Fibroblast of lung (primary cell): ENCODE measurements around the gene SPOCK1. TPM values are rescaled to one million over a fixed set of nuclear protein-coding genes. Genes with fewer than 3 reads are reported as not detected.
"Not testable (repeated sequence)": the region's sequence is repeated elsewhere in the genome, so short reads cannot be mapped to it uniquely, and the experiment has no call there.

Experiments
- DNase-seq, 2 donors: peaks; one replicate each; pipeline versions ENCODE4 v3.0.0 to v3.0.0-alpha.2; 2010; ENCODE audit warnings: low read depth in 2 of 2
- H2AFZ ChIP-seq: 2 replicates; pipeline ENCODE4 v1.5.1; 2012; ENCODE audit warnings: low read length, control low read depth, inconsistent platforms
- H3K27ac ChIP-seq: 2 replicates; pipeline ENCODE4 v1.5.1; 2011; ENCODE audit warnings: low read length, control low read depth; ENCODE audit not compliant: insufficient read depth
- H3K27me3 ChIP-seq: 2 replicates; pipeline ENCODE4 v1.5.1; 2011; ENCODE audit warnings: mild to moderate bottlenecking, low read length; ENCODE audit not compliant: control insufficient read depth, insufficient read depth
- H3K36me3 ChIP-seq: 2 replicates; pipeline ENCODE4 v1.5.1; 2011; ENCODE audit warnings: low read length; ENCODE audit not compliant: control insufficient read depth, insufficient read depth
- H3K4me1 ChIP-seq: 2 replicates; pipeline ENCODE4 v1.5.1; 2011; ENCODE audit warnings: low read length; ENCODE audit not compliant: control insufficient read depth, insufficient read depth; ENCODE audit errors: extremely low read depth
- H3K4me2 ChIP-seq: 2 replicates; pipeline ENCODE4 v1.5.1; 2011; ENCODE audit warnings: low read length, control low read depth; ENCODE audit not compliant: insufficient read depth; ENCODE audit errors: extremely low read depth
- H3K4me3 ChIP-seq, 4 experiments: fragments of 200-600 bp in 1 of 4; sonication (generic) in 1 of 4; replicated peaks in 1 of 4; 2 replicates each; pipeline ENCODE4 v1.5.1; 2011 to 2016; ENCODE audit warnings: low read length in 4 of 4, low read depth in 3 of 4, mild to moderate bottlenecking in 3 of 4, control low read depth in 2 of 4, inconsistent platforms in 1 of 4, mixed read lengths in 1 of 4; ENCODE audit not compliant: insufficient read depth in 1 of 4; ENCODE audit errors: control extremely low read depth in 1 of 4
- H3K79me2 ChIP-seq: 2 replicates; pipeline ENCODE4 v1.5.1; 2012; ENCODE audit warnings: mild to moderate bottlenecking, low read length, inconsistent platforms; ENCODE audit not compliant: control insufficient read depth, insufficient read depth
- H3K9ac ChIP-seq: 2 replicates; pipeline ENCODE4 v1.5.1; 2011; ENCODE audit warnings: mild to moderate bottlenecking, low read length, control low read depth; ENCODE audit not compliant: insufficient read depth
- H3K9me3 ChIP-seq: 2 replicates; pipeline ENCODE4 v1.5.1; 2012; ENCODE audit warnings: low read depth, low read length; ENCODE audit not compliant: control insufficient read depth, insufficient read depth
- H4K20me1 ChIP-seq: 2 replicates; pipeline ENCODE4 v1.5.1; 2011; ENCODE audit warnings: low read length; ENCODE audit not compliant: control insufficient read depth, insufficient read depth; ENCODE audit errors: extremely low read depth
- EZH2 ChIP-seq: IDR thresholded peaks from 2 replicates; pipeline ENCODE4 v1.5.1; 2012; ENCODE audit warnings: low read length, control low read depth, mild to moderate bottlenecking; ENCODE audit errors: missing control alignments
- polyA plus RNA-seq, 2 donors: library from polyadenylated mRNA; depleted of rRNA in 1 of 2; stranded (reverse) in 1 of 2; unstranded in 1 of 2; fragments of >200 nt; gene quantifications; 2 replicates each; pipeline ENCODE4 v1.2.1, GENCODE V29; 2011 to 2012; ENCODE audit warnings: missing spikeins in 1 of 2
- total RNA-seq: library from RNA; depleted of rRNA; stranded (reverse); fragments of >200 nt; gene quantifications from 2 replicates; pipeline ENCODE4 v1.2.1, GENCODE V29; 2014
- TF ChIP-seq, protein P1 (sequence below), 2 donors: IDR thresholded peaks in 1 of 2; conservative IDR thresholded peaks in 1 of 2; 1 replicate in 1 of 2; 2 replicates in 1 of 2; pipeline ENCODE4 v1.5.1; 2011 to 2012; ENCODE audit warnings: low read length in 2 of 2, control low read depth in 1 of 2, inconsistent platforms in 1 of 2, low read depth in 1 of 2, mild to moderate bottlenecking in 1 of 2

SPOCK1 gene
- total and polyA plus RNA-seq, 2 donors (not counting 1 experiment from before 2014, with no cell fraction given) = 11.1 to 34.9 TPM

- Histone ChIP-seq H2AFZ (no peak overlapping the region), H3K4me2 (no peak overlapping the region), H3K36me3 (no peaks in the 10 kb centered on the region), H4K20me1 (no peaks in the 10 kb centered on the region), H3K79me2 (no peaks in the 10 kb centered on the region), H3K27ac (no peak overlapping the region), H3K9me3 (no peaks in the 10 kb centered on the region), H3K9ac (no peak overlapping the region), H3K4me3 (no peak overlapping the region), H3K4me1 (no peaks in the 10 kb centered on the region), H3K27me3 (no peaks in the 10 kb centered on the region)
- TF ChIP-seq, protein P1, sequence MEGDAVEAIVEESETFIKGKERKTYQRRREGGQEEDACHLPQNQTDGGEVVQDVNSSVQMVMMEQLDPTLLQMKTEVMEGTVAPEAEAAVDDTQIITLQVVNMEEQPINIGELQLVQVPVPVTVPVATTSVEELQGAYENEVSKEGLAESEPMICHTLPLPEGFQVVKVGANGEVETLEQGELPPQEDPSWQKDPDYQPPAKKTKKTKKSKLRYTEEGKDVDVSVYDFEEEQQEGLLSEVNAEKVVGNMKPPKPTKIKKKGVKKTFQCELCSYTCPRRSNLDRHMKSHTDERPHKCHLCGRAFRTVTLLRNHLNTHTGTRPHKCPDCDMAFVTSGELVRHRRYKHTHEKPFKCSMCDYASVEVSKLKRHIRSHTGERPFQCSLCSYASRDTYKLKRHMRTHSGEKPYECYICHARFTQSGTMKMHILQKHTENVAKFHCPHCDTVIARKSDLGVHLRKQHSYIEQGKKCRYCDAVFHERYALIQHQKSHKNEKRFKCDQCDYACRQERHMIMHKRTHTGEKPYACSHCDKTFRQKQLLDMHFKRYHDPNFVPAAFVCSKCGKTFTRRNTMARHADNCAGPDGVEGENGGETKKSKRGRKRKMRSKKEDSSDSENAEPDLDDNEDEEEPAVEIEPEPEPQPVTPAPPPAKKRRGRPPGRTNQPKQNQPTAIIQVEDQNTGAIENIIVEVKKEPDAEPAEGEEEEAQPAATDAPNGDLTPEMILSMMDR (conservative IDR thresholded peaks at IDR 0.05 in 1 of 2, IDR thresholded peaks at IDR 0.05 in 1 of 2; ENCODE audit: low read depth in 1 of 2, low read length in 2 of 2) = no peak
- TF ChIP-seq EZH2 = no peak
- no peak for DNase-seq
Observed at GRCh38 chr5:136963504-136963903, 535.6 kb downstream of the SPOCK1 start.

DNA sequence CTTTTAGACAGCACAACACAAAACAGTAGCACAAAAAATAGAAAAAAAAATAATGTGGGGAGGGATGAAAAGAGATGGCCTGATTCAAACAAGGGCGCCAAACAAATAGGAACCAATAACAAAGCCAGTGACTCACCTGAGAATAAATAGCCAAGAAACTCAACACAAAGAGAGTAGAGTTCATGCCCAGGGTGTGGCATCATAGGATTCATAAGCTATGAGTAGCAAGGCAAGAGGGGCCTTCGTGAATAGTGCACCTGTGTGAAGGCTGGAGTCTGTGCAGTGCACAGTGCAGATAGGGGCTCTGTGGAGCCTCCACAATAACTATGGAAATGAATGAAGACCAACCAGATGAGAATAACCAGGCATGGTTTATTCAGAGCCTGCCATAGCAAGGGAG, 541.7 kb downstream of the SPOCK1 start:
- no peaks in the 10 kb centered on the region for H3K27me3 ChIP-seq
- H3K4me1 ChIP-seq = no peaks in the 10 kb centered on the region
- no peak overlapping the region for H3K27ac ChIP-seq
- no peaks in the 10 kb centered on the region for H4K20me1 ChIP-seq
- H3K9me3 ChIP-seq = no peaks in the 10 kb centered on the region
- no peaks in the 10 kb centered on the region for H3K79me2 ChIP-seq
- no peak overlapping the region for H3K4me3 ChIP-seq
- H3K4me2 ChIP-seq = no peak overlapping the region
- DNase-seq = no peak
- H3K36me3 ChIP-seq = no peaks in the 10 kb centered on the region
- H2AFZ ChIP-seq = no peak overlapping the region
- TF ChIP-seq EZH2 = no peak
- TF ChIP-seq, protein P1 (conservative IDR thresholded peaks at IDR 0.05 in 1 of 2, IDR thresholded peaks at IDR 0.05 in 1 of 2; ENCODE audit: low read depth in 1 of 2, low read length in 2 of 2) = no peak
- no peak overlapping the region for H3K9ac ChIP-seq

- H3K27me3 ChIP-seq, H3K36me3 ChIP-seq, H3K79me2 ChIP-seq, H4K20me1 ChIP-seq, DNase-seq, H3K9me3 ChIP-seq, H3K4me2 ChIP-seq, H3K4me1 ChIP-seq, H3K4me3 ChIP-seq, H3K9ac ChIP-seq, H2AFZ ChIP-seq, H3K27ac ChIP-seq: not testable (repeated sequence)
Observed at GRCh38 chr5:136954142-136954541, 545.0 kb downstream of the SPOCK1 start.

DNA sequence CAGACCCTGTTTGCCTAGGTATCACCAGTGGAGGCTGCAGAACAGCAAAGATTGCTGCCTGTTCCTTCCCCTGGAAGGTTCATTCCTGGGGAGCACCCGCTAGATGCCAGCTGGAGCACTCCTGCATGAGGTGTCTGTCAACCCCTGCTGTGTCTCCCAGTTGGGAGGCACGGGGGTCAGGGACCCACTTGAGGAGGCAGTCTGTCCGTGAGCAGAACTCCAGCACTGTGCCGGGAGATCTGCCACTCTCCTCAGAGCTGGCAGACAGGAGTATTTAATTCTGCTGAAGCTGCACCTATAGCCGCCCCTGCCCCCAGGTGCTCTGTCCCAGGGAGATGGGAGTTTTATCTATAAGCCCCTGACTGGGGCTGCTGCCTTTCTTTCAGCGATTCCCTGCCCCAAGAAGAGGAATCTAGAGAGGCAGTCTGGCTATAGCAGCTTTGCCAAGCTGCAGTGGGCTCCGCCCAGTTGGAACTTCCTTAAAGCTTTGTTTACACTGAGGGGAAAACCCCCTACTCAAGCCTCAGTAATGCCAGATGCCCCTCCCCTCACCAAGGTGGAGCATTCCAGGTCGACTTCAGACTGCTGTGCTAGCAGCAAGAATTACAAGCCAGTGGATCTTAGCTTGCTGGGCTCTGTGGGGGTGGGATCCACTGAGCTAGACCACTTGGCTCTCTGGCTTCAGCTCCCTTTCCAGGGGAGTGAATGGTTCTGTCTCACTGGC, 545.6 kb downstream of the SPOCK1 start:
- not testable (repeated sequence) for H3K4me2 ChIP-seq, H3K9ac ChIP-seq, H3K36me3 ChIP-seq, H3K79me2 ChIP-seq, H4K20me1 ChIP-seq, H2AFZ ChIP-seq, H3K27ac ChIP-seq, H3K4me1 ChIP-seq, H3K27me3 ChIP-seq, DNase-seq, H3K9me3 ChIP-seq, H3K4me3 ChIP-seq
